Keratinocyte (primary cell): ENCODE data around the gene LRRC7. TPM values are rescaled to one million over a fixed set of nuclear protein-coding genes. Genes with fewer than 3 reads are reported as not detected.

Experiments
- DNase-seq: peaks from one replicate; pipeline ENCODE4 v3.0.0-alpha.2; 2011; ENCODE audit warnings: low read depth, missing footprints, low spot score
- FAIRE-seq: peaks from 2 replicates; lab custom pipeline; 2011; peaks lifted over from hg19 to GRCh38; lab: Jason Lieb, UNC
- H2AFZ ChIP-seq: 2 replicates; pipeline ENCODE4 v1.6.0; 2012; ENCODE audit warnings: low read length, control low read depth, inconsistent platforms; ENCODE audit not compliant: control insufficient read depth
- H3K27ac ChIP-seq: 2 replicates; pipeline ENCODE4 v1.5.1; 2011; ENCODE audit warnings: low read length; ENCODE audit not compliant: control insufficient read depth, insufficient read depth
- H3K27me3 ChIP-seq: 3 replicates; pipeline ENCODE4 v1.6.0; 2011; ENCODE audit warnings: low read length; ENCODE audit not compliant: control insufficient read depth, insufficient read depth; ENCODE audit errors: extremely low read depth
- H3K36me3 ChIP-seq, 2 experiments: 2 replicates in 1 of 2; 3 replicates in 1 of 2; pipeline ENCODE4 v1.5.1; 2011; ENCODE audit warnings: low read length in 2 of 2, mild to moderate bottlenecking in 1 of 2; ENCODE audit not compliant: control insufficient read depth in 2 of 2, insufficient read depth in 2 of 2; ENCODE audit errors: extremely low read depth in 1 of 2
- H3K4me1 ChIP-seq: 3 replicates; pipeline ENCODE4 v1.5.1; 2011; ENCODE audit warnings: low read length; ENCODE audit not compliant: control insufficient read depth, insufficient read depth; ENCODE audit errors: extremely low read depth
- H3K4me2 ChIP-seq: 3 replicates; pipeline ENCODE4 v1.6.0; 2011; ENCODE audit warnings: low read depth, low read length; ENCODE audit not compliant: control insufficient read depth, insufficient read depth; ENCODE audit errors: extremely low read depth
- H3K4me3 ChIP-seq, 3 experiments: fragments of 200-600 bp in 1 of 3; sonication (generic) in 1 of 3; 2 replicates in 2 of 3; 3 replicates in 1 of 3; pipeline ENCODE4 v1.5.1; 2011 to 2016; ENCODE audit warnings: low read length in 3 of 3, mild to moderate bottlenecking in 3 of 3, control low read depth in 2 of 3, inconsistent platforms in 1 of 3, low read depth in 1 of 3, mixed read lengths in 1 of 3, mixed run types in 1 of 3, moderate library complexity in 1 of 3; ENCODE audit not compliant: control insufficient read depth in 2 of 3, insufficient read depth in 2 of 3; ENCODE audit errors: extremely low read depth in 1 of 3
- H3K79me2 ChIP-seq: 2 replicates; pipeline ENCODE4 v1.6.0; 2012; ENCODE audit warnings: low read length; ENCODE audit not compliant: control insufficient read depth, insufficient read depth
- H3K9ac ChIP-seq: 3 replicates; pipeline ENCODE4 v1.6.0; 2011; ENCODE audit warnings: low read length; ENCODE audit not compliant: control insufficient read depth, insufficient read depth; ENCODE audit errors: extremely low read depth
- H3K9me1 ChIP-seq: 3 replicates; pipeline ENCODE4 v1.6.0; 2011; ENCODE audit warnings: low read length; ENCODE audit not compliant: control insufficient read depth, insufficient read depth; ENCODE audit errors: extremely low read depth
- H3K9me3 ChIP-seq: 2 replicates; pipeline ENCODE4 v1.5.1; 2012; ENCODE audit warnings: low read depth, low read length; ENCODE audit not compliant: control insufficient read depth
- H4K20me1 ChIP-seq: 3 replicates; pipeline ENCODE4 v1.6.0; 2011; ENCODE audit warnings: low read length; ENCODE audit not compliant: control insufficient read depth, insufficient read depth; ENCODE audit errors: extremely low read depth
- CTCF ChIP-seq, 3 experiments: IDR thresholded peaks in 1 of 3; conservative IDR thresholded peaks in 1 of 3; optimal IDR thresholded peaks in 1 of 3; 2 replicates in 2 of 3; 3 replicates in 1 of 3; pipeline versions ENCODE3 to v1.5.1; 2011; ENCODE audit warnings: low read length in 3 of 3, mild to moderate bottlenecking in 3 of 3, moderate library complexity in 2 of 3, control low read depth in 1 of 3, inconsistent platforms in 1 of 3; ENCODE audit not compliant: insufficient read depth in 2 of 3; ENCODE audit errors: extremely low read depth in 1 of 3
- EZH2 ChIP-seq: IDR thresholded peaks from one replicate; pipeline ENCODE4 v1.6.1; 2012; ENCODE audit warnings: inconsistent platforms, mild to moderate bottlenecking, low read length, moderate library complexity
- dilution Hi-C: fragments of 300-500 bp; cut with MboI; formaldehyde crosslinking; loops from one replicate; pipeline ENCODE4 v1.7.0; 2020; ENCODE audit warnings: low sequenced_read_pairs; ENCODE audit not compliant: extremely low pct_ligation_motif_present
- polyA plus RNA-seq, 5 experiments: library from polyadenylated mRNA; depleted of rRNA in 3 of 5; stranded (reverse) in 3 of 5; stranded (forward) in 1 of 5; unstranded in 1 of 5; fragments of >200 nt; gene quantifications; 1 replicate in 1 of 5; 2 replicates in 3 of 5; 3 replicates in 1 of 5; pipeline versions ENCODE4 v1.2.1 to v1.2.3, GENCODE V29; 2011 to 2012; ENCODE audit warnings: missing spikeins in 2 of 5, low read depth in 1 of 5, low replicate concordance in 1 of 5

Gene LRRC7
- polyA plus RNA-seq, 1 donor (not counting 4 experiments of a cell fraction or from before 2014, with no cell fraction given): 0.28 TPM

GRCh38 chr1:69613414-69613813 lies 45.7 kb downstream of the LRRC7 start:
- H3K79me2 ChIP-seq: no peaks in the 10 kb centered on the region
- no peak overlapping the region for H3K9ac ChIP-seq
- peaks cover 14% of the 10 kb centered on the region for H3K4me1 ChIP-seq
- no peaks in the 10 kb centered on the region for H3K9me1 ChIP-seq
- TF ChIP-seq EZH2 (no peak), CTCF (optimal IDR thresholded peaks at IDR 0.05 in 1 of 3, IDR thresholded peaks at IDR 0.05 in 1 of 3, conservative IDR thresholded peaks at IDR 0.05 in 1 of 3; ENCODE audit: extremely low read depth in 1 of 3, insufficient read depth in 2 of 3, low read length in 3 of 3) (no peak)
- H3K4me3 ChIP-seq: no peak overlapping the region
- H2AFZ ChIP-seq: no peak overlapping the region
- no peaks in the 10 kb centered on the region for H3K27me3 ChIP-seq
- no peaks in the 10 kb centered on the region for H4K20me1 ChIP-seq
- DNase-seq (no peak), FAIRE-seq (no peak)
- dilution Hi-C loops: no loop called here
- no peak overlapping the region for H3K4me2 ChIP-seq
- H3K36me3 ChIP-seq: no peaks in the 10 kb centered on the region
- H3K9me3 ChIP-seq: no peaks in the 10 kb centered on the region
- no peak overlapping the region for H3K27ac ChIP-seq

GRCh38 chr1:69638673-69639072 lies 71.0 kb downstream of the LRRC7 start:
- no peak overlapping the region for H3K9ac ChIP-seq
- H3K4me1 ChIP-seq: no peaks in the 10 kb centered on the region
- H4K20me1 ChIP-seq: no peaks in the 10 kb centered on the region
- H3K36me3 ChIP-seq: no peaks in the 10 kb centered on the region
- DNase-seq: no peak
- H3K4me3 ChIP-seq: no peak overlapping the region
- no peak overlapping the region for H3K4me2 ChIP-seq
- no peak overlapping the region for H2AFZ ChIP-seq
- no peak overlapping the region for H3K27ac ChIP-seq
- TF ChIP-seq EZH2 (no peak), CTCF (optimal IDR thresholded peaks at IDR 0.05 in 1 of 3, IDR thresholded peaks at IDR 0.05 in 1 of 3, conservative IDR thresholded peaks at IDR 0.05 in 1 of 3; ENCODE audit: extremely low read depth in 1 of 3, insufficient read depth in 2 of 3, low read length in 3 of 3) (no peak)
- dilution Hi-C loops: no loop called here
- H3K9me3 ChIP-seq: no peaks in the 10 kb centered on the region
- no peaks in the 10 kb centered on the region for H3K27me3 ChIP-seq
- H3K9me1 ChIP-seq: no peaks in the 10 kb centered on the region
- FAIRE-seq: no peak
- H3K79me2 ChIP-seq: no peaks in the 10 kb centered on the region
